Measurements from ENCODE around the gene HYLS1.

DNA sequence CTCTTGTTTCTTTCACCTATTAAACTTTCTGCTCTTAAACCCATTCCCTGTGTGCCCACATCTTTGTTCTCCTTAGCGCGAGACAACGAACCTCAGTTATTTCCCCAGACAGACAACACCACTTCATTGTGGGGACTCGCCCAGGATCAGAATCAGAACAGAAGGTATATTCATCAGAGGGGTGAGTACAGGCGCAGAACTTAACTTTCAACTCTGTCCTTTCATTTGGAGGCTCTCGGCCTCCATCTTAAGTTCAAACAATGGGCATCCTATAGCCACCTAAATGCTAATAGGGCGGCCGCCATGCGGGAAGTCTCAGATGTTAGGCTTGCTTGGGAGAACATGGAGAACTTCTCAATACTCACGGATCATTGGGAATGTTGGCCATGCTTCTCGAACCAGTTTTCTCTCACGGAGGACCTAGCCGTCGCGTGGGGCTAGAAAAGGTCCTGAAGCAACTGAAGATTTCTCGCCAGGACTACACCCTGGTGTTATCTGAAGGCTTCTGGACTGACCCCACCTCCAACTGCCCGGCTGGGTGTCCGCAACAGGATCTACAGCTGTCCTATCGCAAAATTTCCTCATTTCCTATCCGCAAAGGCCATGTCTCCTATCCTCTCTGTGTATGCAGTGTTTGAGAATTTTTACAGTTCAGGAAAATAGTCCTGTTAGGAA is 13.4 kb upstream of the HYLS1 start:
- TF ChIP-seq POLR2AphosphoS5 (IDR thresholded peaks at IDR 0.05; ENCODE audit: low read depth) (no peak), EZH2 (IDR thresholded peaks at IDR 0.05; ENCODE audit: low read depth, unreplicated experiment) (no peak), CREB1 (CRISPR knock-in tag; IDR thresholded peaks at IDR 0.05; ENCODE audit: low read depth) (no peak)
- TF ChIP-seq, protein P1, sequence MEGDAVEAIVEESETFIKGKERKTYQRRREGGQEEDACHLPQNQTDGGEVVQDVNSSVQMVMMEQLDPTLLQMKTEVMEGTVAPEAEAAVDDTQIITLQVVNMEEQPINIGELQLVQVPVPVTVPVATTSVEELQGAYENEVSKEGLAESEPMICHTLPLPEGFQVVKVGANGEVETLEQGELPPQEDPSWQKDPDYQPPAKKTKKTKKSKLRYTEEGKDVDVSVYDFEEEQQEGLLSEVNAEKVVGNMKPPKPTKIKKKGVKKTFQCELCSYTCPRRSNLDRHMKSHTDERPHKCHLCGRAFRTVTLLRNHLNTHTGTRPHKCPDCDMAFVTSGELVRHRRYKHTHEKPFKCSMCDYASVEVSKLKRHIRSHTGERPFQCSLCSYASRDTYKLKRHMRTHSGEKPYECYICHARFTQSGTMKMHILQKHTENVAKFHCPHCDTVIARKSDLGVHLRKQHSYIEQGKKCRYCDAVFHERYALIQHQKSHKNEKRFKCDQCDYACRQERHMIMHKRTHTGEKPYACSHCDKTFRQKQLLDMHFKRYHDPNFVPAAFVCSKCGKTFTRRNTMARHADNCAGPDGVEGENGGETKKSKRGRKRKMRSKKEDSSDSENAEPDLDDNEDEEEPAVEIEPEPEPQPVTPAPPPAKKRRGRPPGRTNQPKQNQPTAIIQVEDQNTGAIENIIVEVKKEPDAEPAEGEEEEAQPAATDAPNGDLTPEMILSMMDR (conservative IDR thresholded peaks at IDR 0.05; ENCODE audit: low read depth in 2 of 2), result no peak

Measured in GM23338 (cell line).